ENCODE data around the gene ARHGAP22.

The ARHGAP22 gene

GRCh38 chr10:48607356-48608278 is 2.7 kb upstream of the ARHGAP22 start:
- no peak for DNase-seq (ENCODE audit: low read depth, low spot score)

DNA sequence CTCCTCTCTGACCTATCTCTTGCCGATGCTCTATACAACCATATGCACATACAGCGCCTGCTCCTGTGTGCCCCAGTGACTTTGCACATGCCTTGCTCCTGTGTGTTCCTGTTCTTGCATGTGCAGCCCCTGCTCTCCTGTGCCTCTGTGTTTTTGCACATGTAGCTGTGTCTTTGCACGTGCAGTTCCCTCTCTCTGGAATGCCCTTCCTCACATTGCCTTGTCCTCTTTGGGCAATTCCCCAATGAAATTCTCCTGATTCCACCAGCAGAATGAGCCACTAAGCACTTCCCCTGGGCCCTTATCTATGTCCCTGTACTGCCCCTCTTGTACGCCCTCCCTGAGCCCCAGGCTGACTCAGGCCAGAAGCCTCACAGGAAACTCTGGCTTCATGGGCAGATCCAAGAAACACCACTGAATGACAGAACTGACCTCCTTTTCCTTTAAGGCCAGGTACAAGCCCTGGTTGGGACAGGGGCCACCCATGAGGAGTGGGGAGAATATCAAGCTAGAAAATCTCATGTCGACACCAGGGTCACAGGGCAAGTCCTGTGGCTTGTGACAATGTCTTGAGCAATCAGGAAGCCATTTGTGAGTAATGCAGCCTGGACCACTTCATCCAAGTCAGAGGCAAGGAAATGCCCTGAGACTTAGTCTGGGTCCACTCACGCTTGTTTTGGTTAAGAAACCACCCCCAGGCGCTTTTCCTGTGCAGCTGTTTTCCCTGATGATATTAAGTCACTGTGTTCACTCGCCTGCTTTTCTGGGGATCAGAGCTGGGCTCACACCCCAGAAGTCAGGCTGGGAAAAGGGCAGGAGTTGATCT is 1.9 kb upstream of the ARHGAP22 start:
- no peak for DNase-seq (ENCODE audit: low read depth, low spot score)

DNA sequence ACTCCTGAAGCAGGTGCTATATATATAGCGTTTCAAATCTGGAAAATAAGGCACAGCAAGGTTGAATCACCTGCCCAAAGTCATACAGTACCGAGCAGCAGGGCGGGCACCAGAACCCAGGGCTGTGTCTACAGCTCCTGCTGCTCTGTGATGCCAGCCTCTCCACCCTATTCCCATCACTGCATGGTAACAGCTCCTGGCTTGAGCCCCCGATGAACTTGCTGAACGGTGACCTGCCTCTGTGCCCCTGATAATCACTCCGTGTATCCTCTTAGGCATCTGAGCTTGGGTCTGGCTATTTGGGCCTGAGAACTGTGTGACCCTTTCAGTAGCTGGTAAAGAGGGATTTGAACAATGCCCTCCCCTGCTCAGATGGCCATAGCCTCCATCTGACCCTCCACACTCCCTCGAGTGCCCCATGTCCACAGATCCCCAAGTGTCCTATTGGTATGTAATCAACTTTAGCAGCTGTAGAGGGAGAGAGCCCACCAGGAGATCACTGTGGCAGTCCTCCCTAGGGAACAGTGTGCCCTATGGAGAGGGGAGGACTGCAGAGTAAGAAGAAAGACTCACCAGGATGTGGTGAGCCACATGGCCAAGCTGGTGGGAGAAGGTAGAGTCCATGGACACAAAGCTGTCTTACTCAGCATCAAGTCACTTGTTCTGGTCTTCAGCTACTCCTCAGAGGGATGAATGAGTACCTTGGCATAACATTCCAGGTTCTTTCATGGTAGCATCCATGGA is 1.1 kb upstream of the ARHGAP22 start:
- no peak for DNase-seq (ENCODE audit: low read depth, low spot score)

- no peak for DNase-seq (ENCODE audit: low read depth, low spot score)
These were observed 558 bp downstream of the ARHGAP22 start for GRCh38 chr10:48604039-48604990.

- DNase-seq (ENCODE audit: low read depth, low spot score), result no peak
These were observed 1.3 kb downstream of the ARHGAP22 start for GRCh38 chr10:48603421-48604038.

DNA sequence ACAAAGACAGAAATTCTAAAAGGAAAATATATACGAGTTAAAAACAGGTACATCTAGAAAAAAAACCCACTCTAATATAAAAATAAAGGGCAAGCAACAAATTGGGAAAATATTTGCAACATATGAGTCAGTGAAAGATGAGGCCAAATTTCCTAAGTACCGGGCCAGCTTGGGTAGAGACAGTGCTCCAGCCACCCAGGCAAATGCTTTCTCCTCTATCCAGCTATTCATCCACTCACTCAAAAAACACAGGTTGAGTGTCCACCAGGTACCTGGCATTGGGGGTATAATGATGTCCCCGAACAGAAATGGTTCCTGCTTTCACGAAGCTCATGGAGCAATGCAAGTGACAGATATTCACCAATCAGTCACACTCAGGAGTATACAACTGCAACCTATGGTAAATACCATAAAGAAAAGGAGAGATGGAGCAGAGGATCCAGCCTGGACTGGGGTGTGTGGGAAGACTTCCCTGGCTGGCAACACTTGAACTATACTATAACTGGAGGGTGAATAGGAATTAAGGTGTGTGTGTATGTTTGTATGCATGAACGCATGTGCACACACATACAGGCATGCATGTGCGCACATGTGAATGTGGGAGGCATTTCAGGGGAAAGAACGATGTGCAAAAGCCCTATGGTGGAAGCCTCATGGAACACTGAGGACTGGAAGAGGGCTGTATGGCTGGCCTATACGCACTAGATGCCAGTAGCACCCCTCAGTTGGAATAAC is 2.3 kb downstream of the ARHGAP22 start:
- no peak for DNase-seq (ENCODE audit: low read depth, low spot score)

GRCh38 chr10:48601789-48602188 is 3.1 kb downstream of the ARHGAP22 start:
- DNase-seq (ENCODE audit: low read depth, low spot score), result no peak

GRCh38 chr10:48600645-48601505 is 4.0 kb downstream of the ARHGAP22 start:
- DNase-seq (ENCODE audit: low read depth, low spot score), result no peak

GRCh38 chr10:48599830-48600134 is 5.1 kb downstream of the ARHGAP22 start:
- DNase-seq (ENCODE audit: low read depth, low spot score), result no peak

GRCh38 chr10:48598936-48599829 is 5.7 kb downstream of the ARHGAP22 start:
- DNase-seq (ENCODE audit: low read depth, low spot score), result no peak

GRCh38 chr10:48598243-48598935 is 6.5 kb downstream of the ARHGAP22 start:
- no peak for DNase-seq (ENCODE audit: low read depth, low spot score)

- no peak for DNase-seq (ENCODE audit: low read depth, low spot score)
These were observed 9.3 kb downstream of the ARHGAP22 start for GRCh38 chr10:48595539-48595932.

DNA sequence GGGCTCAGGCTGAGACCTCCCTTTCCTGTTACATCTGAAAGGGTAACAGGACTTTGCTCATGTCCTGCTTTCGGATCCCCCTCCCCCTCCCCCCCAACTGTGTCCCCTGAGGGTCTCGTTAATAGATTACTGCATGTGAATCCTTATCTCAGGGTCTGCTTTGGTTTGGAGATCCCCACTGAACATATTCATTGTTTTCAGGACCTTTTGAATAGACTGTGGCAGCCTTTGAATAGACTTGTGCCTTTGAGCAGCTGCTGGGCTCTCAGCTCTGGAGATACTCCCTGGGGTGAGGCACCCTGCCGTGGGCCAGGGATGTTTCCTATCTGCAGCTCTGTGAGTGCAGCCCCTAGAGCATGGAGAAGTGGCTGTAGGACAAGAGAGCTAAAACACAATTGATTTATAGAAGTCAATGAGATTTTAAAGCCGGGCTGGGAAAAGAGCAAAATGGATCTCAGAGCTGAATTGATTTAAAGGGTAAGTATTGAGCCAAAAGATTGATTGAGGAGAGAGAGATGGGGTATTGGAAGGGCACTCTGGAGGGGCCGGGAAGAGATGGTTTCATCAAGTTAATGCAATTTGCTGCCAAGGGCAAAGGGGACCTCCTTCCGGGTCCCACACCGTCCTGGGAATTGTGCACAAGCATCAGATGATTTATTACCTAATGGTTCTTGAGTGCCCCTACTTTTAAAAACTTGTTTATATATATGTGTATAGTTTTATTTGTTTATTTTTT is 9.9 kb downstream of the ARHGAP22 start:
- no peak for DNase-seq (ENCODE audit: low read depth, low spot score)

DNA sequence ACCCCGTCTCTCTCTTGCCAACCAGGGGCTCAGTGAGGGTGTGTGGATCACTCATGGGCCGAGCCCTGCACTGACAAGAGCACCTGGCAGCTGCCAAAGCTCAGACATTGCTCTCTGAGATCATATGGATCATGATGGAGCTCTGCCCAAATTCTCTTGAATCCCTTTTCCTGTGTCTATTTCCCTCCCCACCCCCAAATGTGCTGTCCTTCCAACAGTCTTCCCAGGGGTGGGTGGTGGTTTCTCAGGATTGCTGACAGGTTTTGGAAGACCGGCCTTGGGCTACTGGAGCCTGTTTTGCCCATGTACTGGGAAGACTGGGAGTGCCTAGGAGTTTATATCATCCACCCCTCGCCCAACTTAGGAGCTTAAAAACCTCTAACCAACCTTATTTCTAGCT is 10.5 kb downstream of the ARHGAP22 start:
- no peak for DNase-seq (ENCODE audit: low read depth, low spot score)

DNA sequence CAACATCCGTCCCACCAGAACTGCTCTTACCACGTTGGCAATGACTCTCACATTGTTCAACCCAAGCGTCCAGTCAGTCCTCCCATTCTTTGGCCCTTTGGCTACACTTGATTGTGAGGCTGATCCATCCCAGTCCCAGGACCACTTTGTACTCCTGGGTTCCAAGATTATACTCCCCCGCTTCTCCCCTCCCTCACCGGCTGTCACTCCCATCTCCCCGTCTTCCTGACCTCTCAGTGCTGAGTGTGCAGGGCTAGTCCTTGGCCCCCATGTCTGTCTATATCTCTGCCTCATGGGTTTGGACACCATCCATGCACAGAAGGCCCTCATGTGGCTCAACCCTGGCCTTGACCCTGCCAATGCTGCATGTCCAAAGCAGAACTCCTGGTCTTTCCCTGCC is 12.5 kb downstream of the ARHGAP22 start:
- no peak for DNase-seq (ENCODE audit: low read depth, low spot score)

- DNase-seq (ENCODE audit: low read depth, low spot score), result no peak
These were observed 13.9 kb downstream of the ARHGAP22 start for GRCh38 chr10:48590945-48591344.

- no peak for DNase-seq (ENCODE audit: low read depth, low spot score)
These were observed 15.6 kb downstream of the ARHGAP22 start for GRCh38 chr10:48589266-48589665.
